ENCODE measurements around the gene RNF152.

RNF152 gene

GRCh38 chr18:61852496-61852895, 40.3 kb downstream of the RNF152 start:
- no peak for DNase-seq

- no peak for DNase-seq
Observed at GRCh38 chr18:61851940-61852451, 40.8 kb downstream of the RNF152 start.

- no peak for DNase-seq
Observed at GRCh38 chr18:61851279-61851678, 41.5 kb downstream of the RNF152 start.

GRCh38 chr18:61850756-61851155, 42.1 kb downstream of the RNF152 start:
- no peak for DNase-seq

GRCh38 chr18:61847164-61847791, 45.5 kb downstream of the RNF152 start:
- no peak for DNase-seq

- DNase-seq = no peak
Observed at GRCh38 chr18:61845197-61845596, 47.6 kb downstream of the RNF152 start.

GRCh38 chr18:61844726-61845125, 48.1 kb downstream of the RNF152 start:
- no peak for DNase-seq

GRCh38 chr18:61842146-61842545, 50.7 kb downstream of the RNF152 start:
- no peak for DNase-seq

- no peak for DNase-seq
Observed at GRCh38 chr18:61841706-61842105, 51.1 kb downstream of the RNF152 start.

- DNase-seq = no peak
Observed at GRCh38 chr18:61840324-61840723, 52.5 kb downstream of the RNF152 start.

- no peak for DNase-seq
Observed at GRCh38 chr18:61838521-61838920, 54.3 kb downstream of the RNF152 start.

- DNase-seq = no peak
Observed at GRCh38 chr18:61833978-61834377, 58.8 kb downstream of the RNF152 start.

- no peak for DNase-seq
Observed at GRCh38 chr18:61833387-61833786, 59.4 kb downstream of the RNF152 start.

GRCh38 chr18:61832858-61833257, 59.9 kb downstream of the RNF152 start:
- no peak for DNase-seq

- DNase-seq = no peak
Observed at GRCh38 chr18:61831071-61831470, 61.7 kb downstream of the RNF152 start.

- no peak for DNase-seq
Observed at GRCh38 chr18:61829108-61829507, 63.7 kb downstream of the RNF152 start.

- no peak for DNase-seq
Observed at GRCh38 chr18:61827591-61827990, 65.2 kb downstream of the RNF152 start.

GRCh38 chr18:61825386-61825785, 67.4 kb downstream of the RNF152 start:
- no peak for DNase-seq

GRCh38 chr18:61824733-61825363, 68.0 kb downstream of the RNF152 start:
- DNase-seq = no peak

- DNase-seq = no peak
Observed at GRCh38 chr18:61823595-61823994, 69.2 kb downstream of the RNF152 start.

GRCh38 chr18:61822879-61823278, 69.9 kb downstream of the RNF152 start:
- no peak for DNase-seq

GRCh38 chr18:61821748-61822147, 71.1 kb downstream of the RNF152 start:
- DNase-seq = no peak

- DNase-seq = no peak
Observed at GRCh38 chr18:61820882-61821281, 71.9 kb downstream of the RNF152 start.

GRCh38 chr18:61817086-61817485, 75.7 kb downstream of the RNF152 start:
- no peak for DNase-seq

All from NK-92 treated with Interleukin-12 subunit alpha and Interleukin-12 subunit beta, amount 100 ng/mL, for 24 hours (cell line).